Calu3 (cell line): ENCODE measurements around the gene ACTL6B. TPM values are rescaled to one million over a fixed set of nuclear protein-coding genes. Genes with fewer than 3 reads are reported as not detected.

Experiments used
- BruUV-seq: library from RNA; stranded (reverse); fragments of 400-500 nt; replicated peaks from 2 replicates; lab custom pipeline; 2021; lab: Mats Ljungman, UMichigan
- CTCF ChIA-PET: fragments of 300-600 bp; sonication (Branson Sonifier 250); formaldehyde crosslinking; loops from one replicate; lab custom pipeline; 2022; ENCODE audit warnings: antibody characterized with exemption; lab: Charles Lee
- DNase-seq: peaks from one replicate; pipeline ENCODE4 v3.0.0; 2022
- H3K27ac Mint-ChIP-seq: one replicate; pipeline ENCODE4 v1.8.0; 2022; ENCODE audit warnings: mixed read lengths; ENCODE audit not compliant: unreplicated experiment
- H3K27me3 Mint-ChIP-seq: one replicate; pipeline ENCODE4 v1.8.0; 2022; ENCODE audit warnings: mixed read lengths; ENCODE audit not compliant: unreplicated experiment
- H3K36me3 Mint-ChIP-seq: one replicate; pipeline ENCODE4 v1.8.0; 2022; ENCODE audit warnings: mild to moderate bottlenecking, moderate library complexity, mixed read lengths; ENCODE audit not compliant: insufficient read depth, unreplicated experiment
- H3K4me1 Mint-ChIP-seq: one replicate; pipeline ENCODE4 v1.8.0; 2022; ENCODE audit warnings: mild to moderate bottlenecking, low read depth, mixed read lengths; ENCODE audit not compliant: unreplicated experiment
- H3K4me3 Mint-ChIP-seq: one replicate; pipeline ENCODE4 v1.8.0; 2022; ENCODE audit warnings: mild to moderate bottlenecking, low read depth, moderate library complexity, mixed read lengths; ENCODE audit not compliant: unreplicated experiment
- H3K9me3 Mint-ChIP-seq: one replicate; pipeline ENCODE4 v1.8.0; 2022; ENCODE audit warnings: low read depth, mixed read lengths; ENCODE audit not compliant: unreplicated experiment
- CTCF ChIP-seq: fragments of 200-600 bp; IDR thresholded peaks from one replicate; pipeline ENCODE4 v1.8.0; 2022; ENCODE audit warnings: antibody characterized with exemption; ENCODE audit not compliant: unreplicated experiment
- intact Hi-C: fragments of 100-400 bp; cut with micrococcal nuclease; formaldehyde crosslinking; loops from one replicate; pipeline ENCODE4 v1.10.0; 2022; ENCODE audit not compliant: unreplicated experiment
- total RNA-seq: library from RNA; stranded (reverse); gene quantifications from 2 replicates; pipeline ENCODE4 v1.2.3, GENCODE V29; 2022

ACTL6B gene
- total RNA-seq, 1 experiment from 2014 or later: not detected

GRCh38 chr7:100685049-100685605, 28.9 kb upstream of the ACTL6B start:
- no peak overlapping the region for H3K4me3 Mint-ChIP-seq
- no peaks in the 10 kb centered on the region for H3K9me3 Mint-ChIP-seq
- TF ChIP-seq CTCF: no peak
- intact Hi-C loops: no loop called here
- H3K36me3 Mint-ChIP-seq: peaks cover 43% of the 10 kb centered on the region
- no peaks in the 10 kb centered on the region for H3K27me3 Mint-ChIP-seq
- no peaks in the 10 kb centered on the region for H3K4me1 Mint-ChIP-seq
- DNase-seq: no peak
- H3K27ac Mint-ChIP-seq: no peak overlapping the region
- BruUV-seq: no TSS peak
- CTCF ChIA-PET: interaction anchor here (0.6 kb wide), 1 partner anchor 151 kb away, joined by 5 read pairs; no protein-coding TSS in a partner anchor

GRCh38 chr7:100684534-100685042, 28.3 kb upstream of the ACTL6B start:
- Mint-ChIP-seq H3K4me1 (no peaks in the 10 kb centered on the region), H3K27me3 (no peaks in the 10 kb centered on the region), H3K27ac (no peak overlapping the region), H3K4me3 (no peak overlapping the region), H3K9me3 (no peaks in the 10 kb centered on the region), H3K36me3 (peaks cover 48% of the 10 kb centered on the region)
- CTCF ChIA-PET: interaction anchor here (0.6 kb wide), 1 partner anchor 151 kb away, joined by 5 read pairs; no protein-coding TSS in a partner anchor
- intact Hi-C loops: no loop called here
- no peak for DNase-seq
- TF ChIP-seq CTCF: no peak
- BruUV-seq: no TSS peak

- BruUV-seq: no TSS peak
- no peaks in the 10 kb centered on the region for H3K27me3 Mint-ChIP-seq
- H3K4me1 Mint-ChIP-seq: no peaks in the 10 kb centered on the region
- no peaks in the 10 kb centered on the region for H3K9me3 Mint-ChIP-seq
- H3K27ac Mint-ChIP-seq: no peak overlapping the region
- peaks cover 48% of the 10 kb centered on the region for H3K36me3 Mint-ChIP-seq
- no peak for DNase-seq
- intact Hi-C loops: no loop called here
- TF ChIP-seq CTCF: no peak
- CTCF ChIA-PET: interaction anchor here (0.5 kb wide), 1 partner anchor 397 kb away, joined by 3 read pairs; no protein-coding TSS in a partner anchor
- no peak overlapping the region for H3K4me3 Mint-ChIP-seq
Observed at GRCh38 chr7:100683659-100684533, 27.6 kb upstream of the ACTL6B start.

- BruUV-seq: no TSS peak
- CTCF ChIA-PET: interaction anchor here (0.5 kb wide), 1 partner anchor 398 kb away, joined by 3 read pairs; no protein-coding TSS in a partner anchor
- Mint-ChIP-seq H3K4me3 (no peak overlapping the region), H3K4me1 (no peaks in the 10 kb centered on the region), H3K27me3 (no peaks in the 10 kb centered on the region), H3K9me3 (no peaks in the 10 kb centered on the region), H3K36me3 (peaks cover 51% of the 10 kb centered on the region), H3K27ac (no peak overlapping the region)
- no peak for DNase-seq
- no peak for TF ChIP-seq CTCF
- intact Hi-C loops: no loop called here
Observed at GRCh38 chr7:100682991-100683658, 26.9 kb upstream of the ACTL6B start.
